ENCODE measurements around the gene AGA.

DNA sequence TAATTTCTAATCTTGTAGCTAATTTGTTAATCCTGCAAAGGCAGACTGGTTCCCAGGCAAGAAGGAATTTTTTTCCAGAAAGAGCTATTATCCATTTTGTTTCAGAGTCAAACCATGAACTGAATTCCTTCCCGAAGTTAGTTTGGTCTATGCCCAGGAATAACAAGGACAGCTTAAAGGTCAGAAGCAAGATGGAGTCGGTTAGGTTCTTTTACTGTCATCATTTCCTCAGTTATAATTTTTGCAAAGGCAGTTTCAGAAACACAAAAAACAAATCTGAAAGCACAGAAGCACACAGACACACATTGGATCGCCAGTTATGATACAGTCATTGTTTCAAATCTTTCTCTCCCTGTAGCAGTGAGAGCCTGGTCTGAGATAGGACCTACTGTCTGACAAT is 37.9 kb downstream of the AGA start:
- no peak for TF ChIP-seq GATA3 (IDR thresholded peaks at IDR 0.05; ENCODE audit: low read depth, low read length)
- no peak for TF ChIP-seq GATA2 (IDR thresholded peaks at IDR 0.05; ENCODE audit: low read depth, low read length)

All from SH-SY5Y (cell line).